Cardiac septum (tissue), 1 donor: Measurements from ENCODE around the gene ENOX1. TPM values are rescaled to one million over a fixed set of nuclear protein-coding genes. Genes with fewer than 3 reads are reported as not detected.

Experiments used
- DNase-seq: peaks from one replicate; pipeline ENCODE4 v3.0.0-alpha.2; 2020; ENCODE audit warnings: low spot score
- intact Hi-C: fragments of 100-400 bp; cut with DNase I; formaldehyde crosslinking; loops from one replicate; pipeline ENCODE4 v1.14.0; 2022
- total RNA-seq: library from RNA; stranded (reverse); fragmentation: NEBNext Ultra II Directional; extraction: Animal tissue kit (Norgen Biotek cat#: 25700); gene quantifications from one replicate; pipeline ENCODE4 v1.2.1, GENCODE V29; 2021
- donor health status: DM: no; HTN: no; CAD: no.

ENOX1 gene
- total RNA-seq, 1 donor from 2014 or later = 6.6 TPM

- intact Hi-C loops = no loop called here
- DNase-seq = no peak
Measured at GRCh38 chr13:43230989-43231388, 555.8 kb downstream of the ENOX1 start.

GRCh38 chr13:43229506-43229905 lies 557.3 kb downstream of the ENOX1 start:
- intact Hi-C loops = no loop called here
- no peak for DNase-seq

GRCh38 chr13:43227721-43228120 lies 559.1 kb downstream of the ENOX1 start:
- DNase-seq = no peak
- intact Hi-C loops = no loop called here

GRCh38 chr13:43223216-43223615 lies 563.6 kb downstream of the ENOX1 start:
- DNase-seq = no peak
- intact Hi-C loops = no loop called here

- intact Hi-C loops = no loop called here
Measured at GRCh38 chr13:43222086-43222485, 564.7 kb downstream of the ENOX1 start.

GRCh38 chr13:43221611-43222010 lies 565.2 kb downstream of the ENOX1 start:
- no peak for DNase-seq
- intact Hi-C loops = no loop called here

More at GRCh38 chr13:43222086-43222485, 564.7 kb downstream of the ENOX1 start:
- DNase-seq = no peak

GRCh38 chr13:43220873-43221595 lies 565.7 kb downstream of the ENOX1 start:
- intact Hi-C loops = no loop called here
- DNase-seq = no peak

GRCh38 chr13:43214124-43214523 lies 572.6 kb downstream of the ENOX1 start:
- no peak for DNase-seq
- intact Hi-C loops = no loop called here

GRCh38 chr13:43206838-43207237 lies 579.9 kb downstream of the ENOX1 start:
- intact Hi-C loops = no loop called here
- no peak for DNase-seq

- intact Hi-C loops = no loop called here
- no peak for DNase-seq
Measured at GRCh38 chr13:43205416-43205815, 581.4 kb downstream of the ENOX1 start.

GRCh38 chr13:43204591-43204990 lies 582.2 kb downstream of the ENOX1 start:
- intact Hi-C loops = no loop called here
- DNase-seq = no peak

GRCh38 chr13:43203781-43204180 lies 583.0 kb downstream of the ENOX1 start:
- no peak for DNase-seq
- intact Hi-C loops = no loop called here

- DNase-seq = no peak
- intact Hi-C loops = no loop called here
Measured at GRCh38 chr13:43200736-43201135, 586.0 kb downstream of the ENOX1 start.

GRCh38 chr13:43200307-43200706 lies 586.5 kb downstream of the ENOX1 start:
- intact Hi-C loops = no loop called here
- no peak for DNase-seq

- intact Hi-C loops = loop anchor here (10.0 kb wide), 1 partner anchor 608 kb away; no protein-coding TSS in a partner anchor
- DNase-seq = no peak
Measured at GRCh38 chr13:43196750-43197370, 589.9 kb downstream of the ENOX1 start.

- no peak for DNase-seq
- intact Hi-C loops = loop anchor here (10.0 kb wide), 1 partner anchor 609 kb away; no protein-coding TSS in a partner anchor
Measured at GRCh38 chr13:43196086-43196621, 590.6 kb downstream of the ENOX1 start.

GRCh38 chr13:43195551-43195950 lies 591.2 kb downstream of the ENOX1 start:
- intact Hi-C loops = loop anchor here (10.0 kb wide), 1 partner anchor 609 kb away; no protein-coding TSS in a partner anchor

GRCh38 chr13:43195112-43195511 lies 591.7 kb downstream of the ENOX1 start:
- DNase-seq = no peak
- intact Hi-C loops = loop anchor here (10.0 kb wide), 1 partner anchor 610 kb away; no protein-coding TSS in a partner anchor

More at GRCh38 chr13:43195551-43195950, 591.2 kb downstream of the ENOX1 start:
- DNase-seq = no peak

GRCh38 chr13:43193789-43194420 lies 592.9 kb downstream of the ENOX1 start:
- no peak for DNase-seq
- intact Hi-C loops = loop anchor here (10.0 kb wide), 1 partner anchor 611 kb away; no protein-coding TSS in a partner anchor

GRCh38 chr13:43191546-43191945 lies 595.2 kb downstream of the ENOX1 start:
- no peak for DNase-seq
- intact Hi-C loops = loop anchor here (10.0 kb wide), 1 partner anchor 613 kb away; no protein-coding TSS in a partner anchor
